ENCODE measurements around the gene SNRNP27.
"Not testable (repeated sequence)": the region's sequence is repeated elsewhere in the genome, so short reads cannot be mapped to it uniquely, and the experiment has no call there.

Gene SNRNP27

GRCh38 chr2:69948032-69948962 lies 54.5 kb downstream of the SNRNP27 start:
- no peak for DNase-seq

GRCh38 chr2:69948963-69949645 lies 55.3 kb downstream of the SNRNP27 start:
- DNase-seq = no peak

- no peak for DNase-seq
Measured at GRCh38 chr2:69950241-69950640, 56.5 kb downstream of the SNRNP27 start.

GRCh38 chr2:69950671-69951070 lies 56.9 kb downstream of the SNRNP27 start:
- not testable (repeated sequence) for DNase-seq

GRCh38 chr2:69952336-69953115 lies 58.8 kb downstream of the SNRNP27 start:
- DNase-seq = no peak

GRCh38 chr2:69954084-69954483 lies 60.3 kb downstream of the SNRNP27 start:
- no peak for DNase-seq
